Glomerular visceral epithelial cell (primary cell): ENCODE data around the gene CCM2.

Source experiments
- DNase-seq: peaks from one replicate; pipeline ENCODE4 v3.0.0-alpha.2; 2016; ENCODE audit errors: extremely low spot score

The CCM2 gene

GRCh38 chr7:45065031-45065995, 65.3 kb downstream of the CCM2 start:
- DNase-seq: no peak

GRCh38 chr7:45066409-45066808, 66.4 kb downstream of the CCM2 start:
- DNase-seq: no peak

GRCh38 chr7:45067582-45067981, 67.6 kb downstream of the CCM2 start:
- no peak for DNase-seq

- no peak for DNase-seq
These were observed 68.4 kb downstream of the CCM2 start for GRCh38 chr7:45068236-45069023.

- DNase-seq: no peak
These were observed 69.6 kb downstream of the CCM2 start for GRCh38 chr7:45069444-45070253.

GRCh38 chr7:45070254-45070642, 70.2 kb downstream of the CCM2 start:
- no peak for DNase-seq

- DNase-seq: no peak
These were observed 71.5 kb downstream of the CCM2 start for GRCh38 chr7:45071528-45071927.

GRCh38 chr7:45072131-45073030, 72.4 kb downstream of the CCM2 start:
- no peak for DNase-seq

- no peak for DNase-seq
These were observed 73.2 kb downstream of the CCM2 start for GRCh38 chr7:45073031-45073785.

- DNase-seq: no peak
These were observed 74.0 kb downstream of the CCM2 start for GRCh38 chr7:45073786-45074527.

- no peak for DNase-seq
These were observed 74.7 kb downstream of the CCM2 start for GRCh38 chr7:45074528-45075354.

GRCh38 chr7:45075355-45075644, 75.3 kb downstream of the CCM2 start:
- DNase-seq: no peak

- DNase-seq: no peak
These were observed 76.1 kb downstream of the CCM2 start for GRCh38 chr7:45075871-45076796.

GRCh38 chr7:45076946-45077345, 76.9 kb downstream of the CCM2 start:
- no peak for DNase-seq

GRCh38 chr7:45077579-45077978, 77.6 kb downstream of the CCM2 start:
- no peak for DNase-seq

GRCh38 chr7:45078125-45078681, 78.2 kb downstream of the CCM2 start:
- DNase-seq: no peak

- DNase-seq: no peak
These were observed 80.4 kb downstream of the CCM2 start for GRCh38 chr7:45080265-45080957.
